Gastrocnemius medialis (tissue), 4 donors: ENCODE data around the gene FBXO24. TPM values are rescaled to one million over a fixed set of nuclear protein-coding genes. Genes with fewer than 3 reads are reported as not detected.
A peak's percentile ranks its signal among the peaks of the same experiment; 100 is the strongest.

ENCODE experiments used
- ATAC-seq, 2 donors: fragments of 150-250 bp; one replicate each; pipeline ENCODE4 v1.9.1; 2016
- DNase-seq, 2 donors: peaks; one replicate each; pipeline ENCODE4 v3.0.0-alpha.2; 2019
- H3K27ac ChIP-seq, 4 donors: fragments of 200-600 bp; sonication (generic); 1 replicate in 1 of 4; 2 replicates in 3 of 4; pipeline ENCODE4 v1.5.1; 2016 to 2018; ENCODE audit warnings: mild to moderate bottlenecking in 2 of 4, moderate library complexity in 1 of 4
- H3K27me3 ChIP-seq, 3 donors: fragments of 200-600 bp; sonication (generic) in 2 of 3; 1 replicate in 1 of 3; 2 replicates in 2 of 3; pipeline versions ENCODE4 v1.5.1 to v1.6.0; 2016 to 2019; ENCODE audit warnings: mild to moderate bottlenecking in 1 of 3, moderate library complexity in 1 of 3
- H3K36me3 ChIP-seq, 2 donors: fragments of 200-600 bp; sonication (generic) in 1 of 2; one replicate each; pipeline ENCODE4 v1.5.1; 2017 to 2018
- H3K4me1 ChIP-seq, 2 donors: fragments of 200-600 bp; sonication (generic) in 1 of 2; one replicate each; pipeline ENCODE4 v1.5.1; 2016 to 2017; ENCODE audit warnings: mild to moderate bottlenecking in 2 of 2
- H3K4me3 ChIP-seq, 4 donors: fragments of 200-600 bp; sonication (generic) in 3 of 4; 1 replicate in 1 of 4; 2 replicates in 3 of 4; pipeline ENCODE4 v1.5.1; 2016 to 2019; ENCODE audit warnings: mild to moderate bottlenecking in 2 of 4
- H3K9me3 ChIP-seq, 3 donors: fragments of 200-600 bp; sonication (generic) in 2 of 3; 1 replicate in 1 of 3; 2 replicates in 2 of 3; pipeline ENCODE4 v1.5.1; 2016 to 2019
- CTCF ChIP-seq, 5 experiments: fragments of 450-650 bp in 3 of 5; fragments of 200-600 bp in 2 of 5; sonication (generic) in 2 of 5; IDR thresholded peaks in 4 of 5; conservative IDR thresholded peaks in 1 of 5; 1 replicate in 4 of 5; 2 replicates in 1 of 5; pipeline ENCODE4 v1.5.1; 2016 to 2019; ENCODE audit warnings: antibody characterized with exemption in 5 of 5, mild to moderate bottlenecking in 3 of 5, moderate library complexity in 3 of 5
- POLR2A ChIP-seq, 2 donors: fragments of 450-650 bp; IDR thresholded peaks; one replicate each; pipeline ENCODE4 v1.6.1; 2017; ENCODE audit warnings: antibody characterized with exemption in 2 of 2, mild to moderate bottlenecking in 2 of 2, moderate library complexity in 2 of 2
- in situ Hi-C, 4 donors: fragments of 200-750 bp; cut with MboI; loops; one replicate each; pipeline versions ENCODE4 v1.15.0 to v1.8.0; 2017; ENCODE audit warnings: low sequenced_read_pairs in 4 of 4
- intact Hi-C: fragments of 100-400 bp; cut with DNase I; formaldehyde crosslinking; loops from one replicate; pipeline ENCODE4 v1.15.1; 2023; ENCODE audit warnings: low total_unique reads
- total RNA-seq, 4 donors: library from RNA; depleted of rRNA; stranded (reverse); fragments of >200 nt; gene quantifications; one replicate each; pipeline versions ENCODE4 v1.1.0 to v1.2.3, GENCODE V29; 2016

FBXO24 gene
- total RNA-seq, 4 donors from 2014 or later: not detected

GRCh38 chr7:100585511-100586265, 440 bp upstream of the FBXO24 start, which contains the start of gene LRCH4:
TSS of gene LRCH4 (minus strand) at chr7:100586129. CDS start at chr7:100586100, 29 bp downstream.
- in situ Hi-C loops: loop anchor here in 1 of 4 donors (10.0 to 25.0 kb wide), 2 partner anchors 109 to 277 kb away; partner anchors contain the start of genes GIGYF1, SLC12A9 and TRIP6
- peak within 1 kb of the TSS; percentile 89 to 98 (median 96) for H3K4me3 ChIP-seq
- DNase-seq (peak in 1 of 2 donors; percentile 62), ATAC-seq (peak; percentile 29 to 31)
- peaks cover 0 to 17% of the 10 kb centered on the region in 2 donors for H3K36me3 ChIP-seq
- H3K9me3 ChIP-seq: no peaks in the 10 kb centered on the region
- H3K4me1 ChIP-seq: peaks cover 11 to 30% of the 10 kb centered on the region in 2 donors
- intact Hi-C loops: loop anchor here (1.0 to 2.0 kb wide), 4 partner anchors 19 to 88 kb away; partner anchors contain the start of genes GNB2 and MOSPD3
- TF ChIP-seq POLR2A (IDR thresholded peaks at IDR 0.05) (peak; percentile 100), CTCF (IDR thresholded peaks at IDR 0.05 in 4 of 5, conservative IDR thresholded peaks at IDR 0.05 in 1 of 5) (peak in 2 of 5 experiments; percentile 2 to 37)
- no peaks in the 10 kb centered on the region for H3K27me3 ChIP-seq
- H3K27ac ChIP-seq: peak within 1 kb of the TSS; percentile 92 to 97 (median 96)

- peaks cover 11 to 25% of the 10 kb centered on the region in 2 donors for H3K4me1 ChIP-seq
- DNase-seq: no peak
- intact Hi-C loops (no loop called here), in situ Hi-C loops (loop anchor here in 1 of 4 donors (10.0 to 25.0 kb wide), 2 partner anchors 106 to 274 kb away; partner anchors contain the start of genes GIGYF1, SLC12A9 and TRIP6)
- H3K27me3 ChIP-seq: no peaks in the 10 kb centered on the region
- no peak for ATAC-seq
- H3K9me3 ChIP-seq: no peaks in the 10 kb centered on the region
- no peak overlapping the region for H3K27ac ChIP-seq
- TF ChIP-seq CTCF (IDR thresholded peaks at IDR 0.05 in 4 of 5, conservative IDR thresholded peaks at IDR 0.05 in 1 of 5): peak in 1 of 5 experiments; percentile 11
- no peak for TF ChIP-seq POLR2A (IDR thresholded peaks at IDR 0.05)
- no peak overlapping the region for H3K4me3 ChIP-seq
- H3K36me3 ChIP-seq: no peaks in the 10 kb centered on the region
Measured at GRCh38 chr7:100588438-100588837, 2.3 kb downstream of the FBXO24 start.

- Histone ChIP-seq H3K36me3 (no peaks in the 10 kb centered on the region), H3K27ac (peak overlapping the region in 2 of 4 donors; percentile 7 to 63), H3K9me3 (no peaks in the 10 kb centered on the region), H3K4me3 (no peak overlapping the region), H3K4me1 (peaks cover 10 to 17% of the 10 kb centered on the region in 2 donors), H3K27me3 (no peaks in the 10 kb centered on the region)
- intact Hi-C loops (no loop called here), in situ Hi-C loops (loop anchor here in 1 of 4 donors (10.0 to 25.0 kb wide), 2 partner anchors 105 to 273 kb away; partner anchors contain the start of genes GIGYF1, SLC12A9 and TRIP6)
- DNase-seq (no peak), ATAC-seq (no peak)
- no peak for TF ChIP-seq CTCF (IDR thresholded peaks at IDR 0.05 in 4 of 5, conservative IDR thresholded peaks at IDR 0.05 in 1 of 5)
- TF ChIP-seq POLR2A (IDR thresholded peaks at IDR 0.05): no peak
Measured at GRCh38 chr7:100589341-100589947, 3.3 kb downstream of the FBXO24 start.

- in situ Hi-C loops: loop anchor here in 1 of 4 donors (25.0 kb wide), 1 partner anchor 272 kb away; the partner anchor contains the start of genes SLC12A9 and TRIP6
- peak overlapping the region in 1 of 4 donors; percentile 9 for H3K4me3 ChIP-seq
Measured at GRCh38 chr7:100590077-100590737, 4.1 kb downstream of the FBXO24 start.

More at GRCh38 chr7:100590077-100590737, 4.1 kb downstream of the FBXO24 start:
- peak overlapping the region; percentile 5 to 63 (median 29) for H3K27ac ChIP-seq
- no peak for DNase-seq
- no peaks in the 10 kb centered on the region for H3K9me3 ChIP-seq
- peaks cover 3 to 9% of the 10 kb centered on the region in 2 donors for H3K4me1 ChIP-seq
- TF ChIP-seq CTCF (IDR thresholded peaks at IDR 0.05 in 4 of 5, conservative IDR thresholded peaks at IDR 0.05 in 1 of 5) (no peak), POLR2A (IDR thresholded peaks at IDR 0.05) (no peak)
- no peaks in the 10 kb centered on the region for H3K36me3 ChIP-seq
- no peaks in the 10 kb centered on the region for H3K27me3 ChIP-seq
- intact Hi-C loops: no loop called here
- ATAC-seq: no peak
